Measurements from ENCODE around the gene SLC6A11.

SLC6A11 gene

DNA sequence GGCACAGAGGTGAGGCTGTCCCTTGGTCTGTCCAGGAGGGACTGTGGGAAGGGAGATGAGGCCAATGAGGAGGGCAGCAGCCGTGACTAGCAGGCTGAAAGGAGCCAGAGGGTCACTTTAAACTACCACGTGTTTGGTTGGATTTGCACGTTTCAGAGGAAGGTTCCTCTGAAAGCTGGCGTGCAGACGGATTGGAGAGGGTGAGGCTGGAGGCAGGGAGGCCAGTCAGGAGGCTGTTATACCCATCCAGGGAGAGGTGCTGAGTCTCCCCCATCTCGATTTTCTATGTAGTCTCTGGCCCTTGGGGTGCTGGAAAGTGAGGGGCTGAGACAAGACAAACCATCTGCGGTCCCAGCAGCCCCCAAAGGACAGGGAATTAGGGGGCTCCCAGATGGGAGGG, 116.6 kb downstream of the SLC6A11 start:
- TF ChIP-seq, protein P1, sequence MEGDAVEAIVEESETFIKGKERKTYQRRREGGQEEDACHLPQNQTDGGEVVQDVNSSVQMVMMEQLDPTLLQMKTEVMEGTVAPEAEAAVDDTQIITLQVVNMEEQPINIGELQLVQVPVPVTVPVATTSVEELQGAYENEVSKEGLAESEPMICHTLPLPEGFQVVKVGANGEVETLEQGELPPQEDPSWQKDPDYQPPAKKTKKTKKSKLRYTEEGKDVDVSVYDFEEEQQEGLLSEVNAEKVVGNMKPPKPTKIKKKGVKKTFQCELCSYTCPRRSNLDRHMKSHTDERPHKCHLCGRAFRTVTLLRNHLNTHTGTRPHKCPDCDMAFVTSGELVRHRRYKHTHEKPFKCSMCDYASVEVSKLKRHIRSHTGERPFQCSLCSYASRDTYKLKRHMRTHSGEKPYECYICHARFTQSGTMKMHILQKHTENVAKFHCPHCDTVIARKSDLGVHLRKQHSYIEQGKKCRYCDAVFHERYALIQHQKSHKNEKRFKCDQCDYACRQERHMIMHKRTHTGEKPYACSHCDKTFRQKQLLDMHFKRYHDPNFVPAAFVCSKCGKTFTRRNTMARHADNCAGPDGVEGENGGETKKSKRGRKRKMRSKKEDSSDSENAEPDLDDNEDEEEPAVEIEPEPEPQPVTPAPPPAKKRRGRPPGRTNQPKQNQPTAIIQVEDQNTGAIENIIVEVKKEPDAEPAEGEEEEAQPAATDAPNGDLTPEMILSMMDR (IDR thresholded peaks at IDR 0.05; ENCODE audit: low read depth, low read length, missing control alignments): no peak
- no peak for DNase-seq (ENCODE audit: low read depth)
- no peak overlapping the region for H3K4me3 ChIP-seq (ENCODE audit: low read depth, low read length)

DNA sequence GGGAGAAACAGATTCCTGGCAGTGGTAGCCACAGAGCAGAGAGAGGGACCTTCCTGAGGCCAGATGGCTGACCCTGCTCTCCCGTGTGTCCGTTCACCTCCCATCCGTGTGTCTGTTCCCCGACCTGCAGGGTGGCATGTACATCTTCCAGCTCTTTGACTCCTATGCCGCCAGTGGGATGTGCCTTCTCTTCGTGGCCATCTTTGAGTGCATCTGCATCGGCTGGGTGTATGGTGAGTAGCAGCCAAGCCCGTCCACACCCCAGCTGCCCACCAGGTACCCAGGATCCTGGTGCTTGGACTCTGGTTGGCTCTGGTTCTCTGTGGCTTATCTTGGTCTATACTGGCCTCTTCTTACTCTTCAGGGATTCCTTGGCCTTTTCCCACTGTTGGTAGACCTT, 117.0 kb downstream of the SLC6A11 start:
- no peak for DNase-seq (ENCODE audit: low read depth)
- TF ChIP-seq, protein P1 (IDR thresholded peaks at IDR 0.05; ENCODE audit: low read depth, low read length, missing control alignments): no peak
- no peak overlapping the region for H3K4me3 ChIP-seq (ENCODE audit: low read depth, low read length)

DNA sequence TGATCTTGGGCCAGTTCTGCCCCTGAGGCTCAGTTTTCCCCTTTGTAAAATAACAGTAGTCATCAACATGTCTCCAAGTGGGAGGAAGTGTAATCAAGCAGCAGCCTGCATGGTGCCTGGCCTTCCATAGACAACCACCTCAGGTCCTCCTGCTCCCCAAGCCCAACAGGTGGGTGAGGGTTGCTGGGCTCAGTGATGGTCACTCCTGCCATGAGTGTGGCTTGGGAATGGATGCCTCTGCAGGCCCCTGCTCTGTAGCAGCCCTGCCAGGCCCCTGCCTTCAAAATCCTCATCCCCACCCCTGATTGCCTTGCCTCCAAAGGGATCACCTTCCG, 117.4 kb downstream of the SLC6A11 start:
- TF ChIP-seq, protein P1 (IDR thresholded peaks at IDR 0.05; ENCODE audit: low read depth, low read length, missing control alignments): no peak
- DNase-seq (ENCODE audit: low read depth): no peak
- no peak overlapping the region for H3K4me3 ChIP-seq (ENCODE audit: low read depth, low read length)

DNA sequence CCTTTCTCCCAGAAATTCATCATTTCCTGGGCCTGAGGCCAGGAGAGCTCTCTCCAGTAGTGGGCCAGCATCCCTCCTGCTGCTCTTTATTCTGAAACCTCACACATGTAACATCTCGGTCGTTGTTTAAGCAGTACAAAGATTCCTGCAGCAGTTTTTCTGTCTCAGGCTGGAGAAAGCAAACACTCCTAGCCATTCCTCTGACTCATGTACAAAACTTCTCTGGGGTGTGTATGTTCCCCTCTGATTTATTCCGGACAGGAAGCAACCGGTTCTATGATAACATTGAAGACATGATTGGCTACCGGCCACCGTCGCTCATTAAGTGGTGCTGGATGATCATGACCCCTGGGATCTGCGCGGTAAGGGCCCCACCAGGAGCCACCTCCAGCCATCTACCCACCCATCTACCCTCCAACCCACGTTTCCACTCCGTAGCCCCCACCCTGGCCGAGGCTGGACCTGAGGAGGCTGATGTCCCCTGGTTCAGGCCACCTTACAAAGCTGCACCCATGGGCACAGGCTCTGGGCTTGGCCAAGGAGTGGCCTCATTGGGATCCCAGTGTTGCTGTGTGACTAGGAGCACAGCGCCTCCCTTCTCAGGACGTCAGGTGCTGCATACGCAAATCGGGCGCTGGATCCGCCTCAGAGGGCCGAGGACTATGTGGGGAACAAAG, 117.9 kb downstream of the SLC6A11 start:
- no peak overlapping the region for H3K4me3 ChIP-seq (ENCODE audit: low read depth, low read length)
- TF ChIP-seq, protein P1 (IDR thresholded peaks at IDR 0.05; ENCODE audit: low read depth, low read length, missing control alignments): no peak
- no peak for DNase-seq (ENCODE audit: low read depth)

DNA sequence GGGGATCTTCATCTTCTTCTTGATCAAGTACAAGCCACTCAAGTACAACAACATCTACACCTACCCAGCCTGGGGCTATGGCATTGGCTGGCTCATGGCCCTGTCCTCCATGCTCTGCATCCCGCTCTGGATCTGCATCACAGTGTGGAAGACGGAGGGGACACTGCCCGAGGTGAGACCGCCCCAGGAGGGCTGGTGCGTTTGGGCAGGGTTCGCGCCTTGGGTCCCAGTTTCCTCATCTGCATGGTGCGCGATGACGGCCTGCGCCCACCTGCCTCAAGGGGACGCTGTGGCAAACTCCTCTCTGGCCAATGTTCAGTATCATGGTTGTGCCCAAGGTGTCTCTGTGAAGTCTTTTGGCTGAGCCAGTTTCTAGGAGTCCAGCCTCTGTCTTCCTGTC, 119.0 kb downstream of the SLC6A11 start:
- TF ChIP-seq, protein P1 (IDR thresholded peaks at IDR 0.05; ENCODE audit: low read depth, low read length, missing control alignments): no peak
- H3K4me3 ChIP-seq (ENCODE audit: low read depth, low read length): no peak overlapping the region
- DNase-seq (ENCODE audit: low read depth): no peak

DNA sequence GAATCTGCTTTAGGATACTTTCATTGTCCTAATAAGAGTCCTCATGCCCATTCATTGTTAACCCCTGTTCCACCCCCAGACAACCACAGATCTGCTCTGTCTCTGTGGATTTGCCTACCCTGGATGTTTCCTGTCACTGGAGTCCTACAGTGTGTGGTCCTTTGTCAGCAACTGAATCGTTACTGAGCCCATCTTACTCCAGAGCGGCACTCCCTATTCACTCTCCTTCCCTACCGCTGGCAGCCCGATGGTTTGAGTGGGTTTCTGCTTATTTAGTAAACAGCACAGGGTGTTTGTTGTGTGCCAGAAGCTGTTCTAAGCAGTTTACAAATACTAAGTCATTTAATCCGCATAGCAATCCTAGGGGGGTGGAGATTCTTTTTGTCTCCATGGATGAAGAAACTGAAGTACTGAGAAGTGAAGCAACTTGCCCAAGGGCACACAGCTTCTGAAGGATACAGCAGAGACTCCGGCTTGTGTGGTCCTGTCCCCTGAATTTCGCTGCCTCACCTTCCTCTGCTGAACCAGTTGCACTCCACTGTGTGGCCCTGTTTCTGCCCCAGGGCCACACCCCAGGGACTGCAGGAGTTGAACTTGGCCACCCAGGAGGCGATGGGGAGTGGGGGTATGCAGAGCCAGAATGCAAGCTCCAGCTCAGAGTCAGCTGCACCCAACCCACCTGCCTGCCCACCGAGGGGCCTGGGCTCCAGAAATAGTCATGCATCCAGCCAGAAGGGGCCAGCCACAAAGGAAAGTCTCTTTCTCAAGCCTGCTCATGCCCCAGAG, 120.0 kb downstream of the SLC6A11 start:
- DNase-seq (ENCODE audit: low read depth): no peak
- TF ChIP-seq, protein P1 (IDR thresholded peaks at IDR 0.05; ENCODE audit: low read depth, low read length, missing control alignments): no peak
- H3K4me3 ChIP-seq (ENCODE audit: low read depth, low read length): no peak overlapping the region

Measured in GM12864 (cell line).